GM12873 (cell line): ENCODE data around the gene JMY.

ENCODE experiments used
- CTCF ChIP-seq: IDR thresholded peaks from 2 replicates; pipeline ENCODE4 v1.5.1; 2012; ENCODE audit warnings: low read depth, mild to moderate bottlenecking, moderate library complexity, low read length, control low read depth; ENCODE audit not compliant: insufficient read depth; ENCODE audit errors: missing control alignments

JMY gene

GRCh38 chr5:79237740-79238560 lies 2.0 kb downstream of the JMY start:
- TF ChIP-seq CTCF = no peak

GRCh38 chr5:79240561-79240960 lies 4.6 kb downstream of the JMY start:
- TF ChIP-seq CTCF = no peak

- TF ChIP-seq CTCF = no peak
Measured at GRCh38 chr5:79241535-79241979, 5.6 kb downstream of the JMY start.

- no peak for TF ChIP-seq CTCF
Measured at GRCh38 chr5:79242242-79243039, 6.5 kb downstream of the JMY start.

GRCh38 chr5:79243224-79243623 lies 7.3 kb downstream of the JMY start:
- no peak for TF ChIP-seq CTCF

- peak; percentile 70 for TF ChIP-seq CTCF
Measured at GRCh38 chr5:79255786-79256557, 20.0 kb downstream of the JMY start.
